ENCODE data around the gene SLC15A4. TPM values are rescaled to one million over a fixed set of nuclear protein-coding genes. Genes with fewer than 3 reads are reported as not detected.
"Not testable (repeated sequence)": the region's sequence is repeated elsewhere in the genome, so short reads cannot be mapped to it uniquely, and the experiment has no call there.

Gene SLC15A4
- total RNA-seq, 4 donors from 2014 or later = 41.3 to 55.1 (median 43.6) TPM

DNA sequence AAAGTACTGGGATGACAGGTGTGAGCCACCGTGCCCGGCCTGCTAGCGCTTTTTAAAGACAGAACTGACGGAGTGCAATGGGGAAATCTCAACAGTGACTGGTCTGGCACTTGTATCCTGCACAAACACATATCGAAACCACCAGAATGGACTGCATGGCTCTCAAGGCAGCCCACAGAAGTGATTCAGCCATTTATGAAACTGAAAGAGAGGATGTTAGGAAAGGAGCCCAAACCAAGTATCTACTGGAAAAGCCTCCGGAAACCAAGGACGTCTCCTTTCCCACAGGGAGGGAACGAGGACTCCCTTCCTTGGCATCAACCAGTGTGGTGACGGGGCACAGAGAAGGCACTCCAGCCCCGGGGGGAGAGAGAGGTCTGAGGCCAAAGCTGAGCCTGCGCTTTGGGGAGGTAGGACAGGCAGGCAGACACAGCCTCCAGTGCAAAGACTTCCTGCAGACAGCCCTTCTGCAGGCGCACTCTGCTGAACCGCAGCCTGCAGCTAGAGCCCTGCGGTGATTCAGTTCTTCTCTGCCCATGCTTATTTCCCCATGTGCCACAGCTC is 16.5 kb downstream of the SLC15A4 start:
- no peak for TF ChIP-seq POLR2A (IDR thresholded peaks at IDR 0.05)
- TF ChIP-seq CTCF (IDR thresholded peaks at IDR 0.05) = no peak
- 80 to 83% methylated on average over 14 of the region's 14 CpGs for WGBS, 2 donors
- DNase-seq (ENCODE audit: low spot score in 2 of 2) = no peak

GRCh38 chr12:128806573-128806972 is 17.2 kb downstream of the SLC15A4 start:
- intact Hi-C loops (cut with DNase I; ENCODE audit: low total_unique reads) = no loop called here
- WGBS, 2 donors = 91 to 97% methylated on average over 9 of the region's 9 CpGs
- no peak overlapping the region for H3K4me3 ChIP-seq (ENCODE audit: low read depth, poor library complexity, severe bottlenecking)
- DNase-seq (ENCODE audit: low spot score in 2 of 2) = no peak
- TF ChIP-seq CTCF (IDR thresholded peaks at IDR 0.05) (no peak), POLR2A (IDR thresholded peaks at IDR 0.05) (no peak)

More for the DNA sequence above, 16.5 kb downstream of the SLC15A4 start:
- H3K4me3 ChIP-seq (ENCODE audit: low read depth, poor library complexity, severe bottlenecking) = no peak overlapping the region
- intact Hi-C loops (cut with DNase I; ENCODE audit: low total_unique reads) = no loop called here

GRCh38 chr12:128805406-128805805 is 18.4 kb downstream of the SLC15A4 start:
- 97 to 99% methylated on average over 5 of the region's 5 CpGs for WGBS, 2 donors
- intact Hi-C loops (cut with DNase I; ENCODE audit: low total_unique reads) = not testable (repeated sequence)

GRCh38 chr12:128804762-128805161 is 19.0 kb downstream of the SLC15A4 start:
- 96% methylated on average over 8 of the region's 8 CpGs for WGBS, 2 donors
- TF ChIP-seq POLR2A (IDR thresholded peaks at IDR 0.05) (no peak), CTCF (IDR thresholded peaks at IDR 0.05) (no peak)
- intact Hi-C loops (cut with DNase I; ENCODE audit: low total_unique reads) = no loop called here
- DNase-seq (ENCODE audit: low spot score in 2 of 2) = no peak
- H3K4me3 ChIP-seq (ENCODE audit: low read depth, poor library complexity, severe bottlenecking) = no peak overlapping the region

More at GRCh38 chr12:128805406-128805805, 18.4 kb downstream of the SLC15A4 start:
- H3K4me3 ChIP-seq (ENCODE audit: low read depth, poor library complexity, severe bottlenecking); DNase-seq (ENCODE audit: low spot score in 2 of 2): not testable (repeated sequence)

DNA sequence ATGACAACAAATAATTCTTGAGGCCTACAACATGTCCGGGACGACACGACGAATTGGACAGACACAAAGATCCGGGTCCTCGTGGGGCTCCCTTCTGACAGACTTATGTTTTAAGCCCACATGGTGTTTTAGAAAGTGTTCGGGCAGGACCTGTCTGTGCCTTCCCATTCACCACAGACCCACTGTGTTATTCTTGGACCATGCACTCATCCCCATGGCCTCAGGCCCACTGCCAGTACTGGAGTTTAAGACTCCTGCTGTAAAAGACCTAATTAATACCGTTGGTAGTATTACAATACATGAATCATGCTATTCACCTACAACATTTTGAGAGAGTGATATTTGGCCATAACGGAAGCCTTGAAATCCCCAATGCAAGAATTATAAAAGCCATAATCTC is 20.0 kb downstream of the SLC15A4 start:
- intact Hi-C loops (cut with DNase I; ENCODE audit: low total_unique reads) = no loop called here
- DNase-seq (ENCODE audit: low spot score in 2 of 2) = no peak
- no peak overlapping the region for H3K4me3 ChIP-seq (ENCODE audit: low read depth, poor library complexity, severe bottlenecking)
- TF ChIP-seq CTCF (IDR thresholded peaks at IDR 0.05) (no peak), POLR2A (IDR thresholded peaks at IDR 0.05) (no peak)
- 81 to 88% methylated on average over 9 of the region's 9 CpGs for WGBS, 2 donors

DNA sequence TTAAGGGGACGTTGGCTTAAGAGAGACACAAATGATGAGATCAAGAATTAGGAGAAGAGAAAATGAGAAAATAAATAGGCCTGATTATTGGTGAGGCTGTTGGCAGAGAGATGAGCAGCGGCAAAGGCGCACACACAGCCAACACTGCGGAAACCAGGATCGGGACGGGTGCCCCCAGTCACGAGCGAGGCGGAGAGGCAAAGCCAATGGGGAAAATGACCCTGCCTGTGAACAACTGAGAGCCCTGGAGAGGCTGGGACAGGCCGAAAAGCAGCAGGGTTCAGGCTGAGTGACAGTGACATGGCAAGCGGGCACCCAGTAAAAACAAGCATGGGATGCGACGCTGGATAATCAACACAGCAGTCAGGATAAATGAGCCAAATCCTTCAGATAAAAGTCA is 21.0 kb downstream of the SLC15A4 start:
- TF ChIP-seq POLR2A (IDR thresholded peaks at IDR 0.05) (no peak), CTCF (IDR thresholded peaks at IDR 0.05) (no peak)
- intact Hi-C loops (cut with DNase I; ENCODE audit: low total_unique reads) = no loop called here
- 96 to 98% methylated on average over 12 to 13 of the region's 13 CpGs for WGBS, 2 donors
- DNase-seq (ENCODE audit: low spot score in 2 of 2) = no peak
- no peak overlapping the region for H3K4me3 ChIP-seq (ENCODE audit: low read depth, poor library complexity, severe bottlenecking)
